Measurements from ENCODE around the gene TFCP2.
"Not testable (repeated sequence)": the region's sequence is repeated elsewhere in the genome, so short reads cannot be mapped to it uniquely, and the experiment has no call there.

Gene TFCP2, protein sequence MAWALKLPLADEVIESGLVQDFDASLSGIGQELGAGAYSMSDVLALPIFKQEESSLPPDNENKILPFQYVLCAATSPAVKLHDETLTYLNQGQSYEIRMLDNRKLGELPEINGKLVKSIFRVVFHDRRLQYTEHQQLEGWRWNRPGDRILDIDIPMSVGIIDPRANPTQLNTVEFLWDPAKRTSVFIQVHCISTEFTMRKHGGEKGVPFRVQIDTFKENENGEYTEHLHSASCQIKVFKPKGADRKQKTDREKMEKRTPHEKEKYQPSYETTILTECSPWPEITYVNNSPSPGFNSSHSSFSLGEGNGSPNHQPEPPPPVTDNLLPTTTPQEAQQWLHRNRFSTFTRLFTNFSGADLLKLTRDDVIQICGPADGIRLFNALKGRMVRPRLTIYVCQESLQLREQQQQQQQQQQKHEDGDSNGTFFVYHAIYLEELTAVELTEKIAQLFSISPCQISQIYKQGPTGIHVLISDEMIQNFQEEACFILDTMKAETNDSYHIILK

GRCh38 chr12:51172515-51173431 lies at the start of gene TFCP2:
TFCP2 (minus strand) TSS chr12:51173135; CDS start chr12:51172422, 713 bp downstream.
- DNase-seq: peak; percentile 94

DNA sequence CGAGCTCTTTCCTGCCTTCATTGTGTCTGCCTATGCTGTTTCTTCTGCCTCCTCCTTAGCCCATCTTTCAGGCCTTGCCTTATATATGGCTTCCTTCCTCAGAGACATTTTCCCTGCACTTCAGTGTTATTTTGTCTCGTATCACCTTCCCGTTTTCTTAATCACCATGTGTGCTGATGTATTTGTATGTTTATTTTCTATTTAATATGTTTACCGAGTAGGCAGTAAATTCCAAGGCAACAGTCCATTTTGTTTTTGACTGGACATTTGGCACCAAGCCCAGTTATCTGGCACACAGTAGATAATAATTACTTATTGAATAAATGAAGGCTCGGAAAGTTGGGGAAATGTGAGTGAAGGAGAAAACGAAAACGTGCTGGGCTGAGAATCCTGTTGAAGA lies 49.5 kb upstream of the TFCP2 start:
- no peak for DNase-seq

GRCh38 chr12:51219857-51220256 lies 46.9 kb upstream of the TFCP2 start:
- not testable (repeated sequence) for DNase-seq

DNA sequence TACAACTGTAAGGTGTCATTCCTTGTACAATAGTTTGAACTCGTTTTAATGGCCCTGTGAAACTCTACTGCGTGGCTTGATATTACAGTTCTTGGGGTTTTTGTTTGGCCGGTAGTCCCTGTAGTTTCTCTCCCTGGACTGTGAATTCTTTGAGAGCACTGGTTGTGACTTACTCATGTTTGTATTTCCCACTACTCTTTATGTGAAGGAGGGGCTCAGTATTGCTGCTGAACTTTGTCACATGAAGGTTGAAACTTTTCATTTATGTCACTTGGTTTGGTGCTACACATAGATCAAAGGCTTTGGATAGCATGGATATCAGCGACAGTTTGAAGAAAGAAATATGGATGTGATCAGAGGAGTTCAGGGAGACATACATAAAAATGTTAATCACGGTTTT lies 46.4 kb upstream of the TFCP2 start:
- no peak for DNase-seq

DNA sequence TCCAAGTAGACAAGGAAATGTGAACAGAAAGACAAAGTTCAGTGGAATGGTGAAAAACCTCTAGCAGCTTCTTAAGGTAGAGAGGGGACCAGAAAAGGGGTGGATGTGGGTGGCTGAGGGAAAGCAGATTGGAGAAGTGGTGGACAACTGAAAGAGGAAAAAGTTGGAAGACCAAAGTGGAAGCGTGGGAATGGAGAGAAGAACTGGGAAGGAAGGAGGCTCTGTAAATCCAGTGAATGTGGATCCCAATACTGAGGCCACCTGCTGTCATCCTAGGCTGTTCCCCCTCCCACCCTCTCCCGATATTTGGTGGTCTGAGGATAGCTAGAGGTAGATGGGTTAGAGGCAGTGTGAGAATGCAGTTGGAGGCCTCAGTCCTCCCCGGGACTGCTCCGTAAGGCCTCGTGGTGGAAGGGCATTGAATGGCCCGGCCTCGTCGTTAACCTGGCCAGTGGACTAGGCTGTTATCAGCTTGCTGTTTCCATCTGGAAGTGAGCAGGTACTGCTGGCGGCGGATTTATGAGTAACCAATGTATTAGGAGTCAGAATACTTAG lies 45.7 kb upstream of the TFCP2 start:
- DNase-seq: no peak

- peak; percentile 84 for DNase-seq
Measured at GRCh38 chr12:51217968-51218606, 45.2 kb upstream of the TFCP2 start, which contains the start of gene POU6F1. POU6F1 (minus strand) TSS chr12:51218062; CDS start chr12:51206836, 11,226 bp downstream.

- peak; percentile 68 for DNase-seq
Measured at GRCh38 chr12:51217133-51217967, 44.4 kb upstream of the TFCP2 start.

DNA sequence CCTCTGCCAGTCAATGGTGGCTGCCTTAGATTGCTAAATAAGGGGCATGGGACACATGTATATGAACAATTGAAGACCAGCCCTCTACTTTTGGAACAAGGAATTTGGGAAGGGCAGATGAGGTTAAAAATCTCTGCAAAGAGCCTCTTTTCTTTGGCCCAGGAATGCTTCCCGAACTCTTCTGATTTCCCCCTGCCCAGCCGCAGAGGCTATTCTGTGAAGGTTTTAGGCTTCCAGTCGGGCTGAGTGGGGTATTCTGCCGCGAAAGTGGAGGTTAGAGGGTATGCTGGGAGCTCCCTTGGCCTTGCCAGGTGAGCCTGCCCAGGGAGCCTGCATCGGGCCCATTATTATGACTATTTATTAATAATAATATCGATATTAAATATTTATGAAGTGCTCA lies 43.7 kb upstream of the TFCP2 start:
- no peak for DNase-seq

DNA sequence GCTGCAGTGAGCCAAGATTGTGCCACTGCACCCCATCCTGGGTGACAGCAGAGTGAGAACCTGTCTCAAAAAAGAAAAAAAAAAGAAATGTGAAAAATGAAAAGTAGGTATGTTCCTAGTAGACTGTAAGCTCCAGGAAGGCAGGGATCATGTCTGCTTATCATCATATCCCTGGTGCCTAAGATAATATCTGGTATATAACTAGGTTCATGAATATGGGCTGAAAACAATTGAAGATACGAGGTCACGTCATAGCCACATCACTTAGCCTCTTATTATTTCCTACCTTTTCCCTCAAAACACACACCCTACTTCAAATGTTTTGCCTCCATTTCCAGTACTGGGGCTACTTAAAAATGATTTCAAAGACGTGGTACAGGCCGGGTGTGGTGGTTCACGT lies 42.0 kb upstream of the TFCP2 start:
- DNase-seq: no peak

DNA sequence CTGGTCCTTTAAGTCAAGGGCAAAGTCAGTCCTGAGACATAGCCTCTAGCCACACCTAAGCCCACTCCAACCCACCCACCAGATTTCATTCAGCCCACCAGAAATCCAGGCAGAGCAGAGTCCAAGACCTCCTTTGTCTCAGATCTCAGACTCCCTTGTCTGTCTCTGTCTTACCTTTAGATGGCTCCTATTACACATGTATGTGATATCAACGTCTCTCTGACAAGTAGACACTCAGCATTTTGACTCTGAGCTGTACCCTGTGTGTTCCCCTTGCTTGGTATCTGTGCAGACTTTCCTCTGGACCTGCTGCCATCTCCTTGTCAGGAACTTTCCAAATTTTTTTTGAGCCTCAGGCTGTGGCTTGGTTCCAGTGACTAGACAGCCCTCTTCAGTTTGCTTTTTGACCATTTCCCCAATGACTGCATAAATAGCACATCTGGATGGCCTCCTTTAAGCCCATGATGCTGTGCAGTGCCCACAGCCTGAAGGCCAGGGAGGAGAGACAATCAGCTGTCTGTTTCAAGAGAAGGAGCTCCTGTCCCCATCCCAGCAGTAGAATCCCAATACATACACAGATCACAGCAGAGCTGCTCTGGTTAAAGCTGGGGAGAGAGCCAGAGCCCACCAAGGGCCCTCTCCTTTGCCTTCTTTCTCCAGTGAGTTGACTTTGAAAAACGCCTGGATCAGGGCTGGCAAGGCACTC lies 37.9 kb upstream of the TFCP2 start:
- no peak for DNase-seq

DNA sequence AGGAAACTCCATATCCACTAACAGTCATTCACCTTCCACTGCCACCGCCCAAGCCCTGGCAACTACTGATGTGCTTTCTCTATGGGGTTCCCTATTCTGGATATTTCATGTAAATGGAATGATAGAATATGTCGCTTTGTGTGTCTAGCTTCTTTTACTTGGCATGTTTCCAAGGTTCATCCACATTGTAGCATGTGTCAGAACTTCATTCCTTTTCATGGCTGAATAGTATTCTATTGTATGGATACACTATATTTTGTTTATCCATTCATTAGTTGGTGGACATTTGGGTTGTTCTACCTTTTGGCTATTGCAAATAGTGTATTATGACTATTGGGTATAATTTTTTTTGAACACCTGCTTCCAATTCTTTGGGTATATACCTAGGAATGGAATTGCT lies 36.3 kb upstream of the TFCP2 start:
- DNase-seq: no peak

DNA sequence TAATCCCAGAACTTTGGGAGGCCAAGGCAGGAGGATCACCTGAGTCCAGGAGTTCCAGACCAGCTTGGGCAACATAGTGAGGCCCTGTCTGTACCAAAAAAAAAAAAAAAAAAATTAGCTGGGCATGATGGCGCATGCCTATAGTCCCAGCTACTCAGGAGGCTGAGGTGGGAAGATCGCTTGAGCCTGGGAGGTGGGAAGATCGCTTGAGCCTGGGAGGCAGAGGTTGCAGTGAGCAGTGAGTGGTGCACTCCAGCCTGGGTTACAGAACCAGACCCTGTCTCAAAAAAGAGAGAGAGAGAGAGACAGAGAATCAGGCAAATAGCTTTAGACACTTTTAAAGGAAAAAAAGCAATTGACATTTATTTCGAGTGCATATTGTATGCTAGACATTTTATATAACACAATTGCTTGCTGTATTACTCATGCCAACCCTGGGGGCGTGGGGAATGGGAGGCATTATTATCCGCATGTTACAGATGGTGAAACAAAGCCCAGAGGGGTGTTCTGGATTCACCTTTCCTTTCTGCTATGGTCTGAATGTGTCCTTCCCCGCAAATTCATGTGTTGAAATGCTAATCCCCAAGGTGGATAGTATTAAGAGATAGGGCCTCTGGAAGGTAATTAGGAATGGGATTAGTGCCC lies 35.2 kb upstream of the TFCP2 start:
- DNase-seq: no peak

- no peak for DNase-seq
Measured at GRCh38 chr12:51205350-51205749, 32.4 kb upstream of the TFCP2 start.

DNA sequence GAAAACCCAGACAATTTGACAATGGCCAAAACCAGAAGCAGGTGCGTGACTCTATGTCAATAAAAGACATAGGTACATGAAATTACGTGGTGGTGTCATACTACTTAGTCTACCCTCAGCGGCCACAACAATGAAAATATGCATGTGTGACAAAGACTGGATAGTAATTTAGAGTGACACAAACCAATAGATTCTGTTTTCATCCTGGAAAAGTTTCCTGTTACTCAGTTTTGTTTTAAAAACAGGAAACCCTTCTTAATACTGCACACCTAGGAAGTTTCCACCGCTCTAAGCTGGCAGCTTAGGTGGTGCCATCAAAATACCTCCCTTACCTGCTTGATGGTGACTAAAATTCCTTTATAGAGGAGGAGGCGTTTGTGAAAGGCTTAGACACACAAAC lies 29.8 kb upstream of the TFCP2 start:
- DNase-seq: no peak

DNA sequence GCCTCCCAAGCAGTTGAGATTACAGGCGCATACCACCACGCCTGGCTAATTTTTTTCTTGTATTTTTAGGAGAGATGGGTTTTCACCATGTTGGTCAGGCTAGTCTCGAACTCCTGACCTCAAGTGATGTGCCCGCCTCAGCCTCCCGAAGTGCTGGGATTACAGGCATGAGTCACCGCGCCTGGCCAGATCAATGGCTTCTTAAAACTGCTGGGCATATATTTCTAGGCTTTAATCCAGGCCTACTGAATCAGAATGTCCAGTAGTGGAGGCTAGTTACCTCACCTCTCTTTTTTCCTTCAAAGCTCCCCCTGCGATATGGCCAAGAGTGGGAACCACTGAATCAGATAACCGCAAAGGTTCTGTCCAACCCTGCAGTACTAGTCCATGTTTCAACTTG lies 27.9 kb upstream of the TFCP2 start:
- DNase-seq: no peak

DNA sequence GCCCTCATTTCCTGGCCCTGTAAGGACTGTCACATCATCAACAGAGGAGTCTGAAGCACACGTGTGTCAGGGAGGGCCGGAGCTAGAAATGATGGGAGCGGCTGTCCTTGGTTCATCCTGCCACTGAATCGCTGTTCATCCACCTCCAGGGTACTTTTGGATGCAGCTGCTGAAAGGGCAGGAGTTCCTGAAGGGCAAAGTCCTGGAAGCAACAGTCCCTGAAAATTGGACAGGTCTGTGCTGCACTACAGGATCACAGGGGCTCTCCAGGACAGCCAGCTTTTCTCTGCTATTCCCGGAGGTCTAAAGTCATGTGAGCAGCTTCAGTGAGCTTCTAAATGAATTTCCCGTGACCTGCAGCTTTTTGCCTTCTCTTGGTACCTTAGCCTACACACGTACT lies 27.2 kb upstream of the TFCP2 start:
- DNase-seq: no peak

DNA sequence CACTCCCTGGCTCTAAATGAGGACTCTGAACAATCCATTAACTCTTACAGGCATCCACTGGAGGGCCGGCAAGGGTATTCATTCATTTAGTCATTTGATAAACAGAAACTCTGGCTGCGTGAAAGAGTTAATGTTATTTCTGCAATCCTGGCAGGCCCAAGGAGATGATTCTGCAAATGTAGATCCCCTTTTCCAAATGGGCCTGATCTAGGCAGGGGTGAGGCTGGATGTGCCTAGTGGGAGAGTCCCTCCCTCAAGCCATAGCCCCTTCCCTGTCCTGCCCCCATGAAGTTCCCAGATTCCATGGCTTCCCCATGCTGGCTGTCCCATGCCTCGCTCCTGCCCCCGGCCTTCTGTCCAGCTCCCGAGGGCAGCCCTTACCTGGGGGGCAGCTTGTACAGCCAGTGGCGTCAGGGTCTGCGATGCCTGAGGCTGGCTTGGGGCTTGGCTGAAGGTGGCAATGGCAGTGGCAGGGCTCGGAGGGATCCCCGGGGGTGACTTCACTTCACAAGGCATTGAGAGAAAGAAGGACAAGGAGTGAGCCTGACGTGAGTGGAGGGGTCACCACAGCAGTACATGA lies 26.5 kb upstream of the TFCP2 start:
- no peak for DNase-seq

DNA sequence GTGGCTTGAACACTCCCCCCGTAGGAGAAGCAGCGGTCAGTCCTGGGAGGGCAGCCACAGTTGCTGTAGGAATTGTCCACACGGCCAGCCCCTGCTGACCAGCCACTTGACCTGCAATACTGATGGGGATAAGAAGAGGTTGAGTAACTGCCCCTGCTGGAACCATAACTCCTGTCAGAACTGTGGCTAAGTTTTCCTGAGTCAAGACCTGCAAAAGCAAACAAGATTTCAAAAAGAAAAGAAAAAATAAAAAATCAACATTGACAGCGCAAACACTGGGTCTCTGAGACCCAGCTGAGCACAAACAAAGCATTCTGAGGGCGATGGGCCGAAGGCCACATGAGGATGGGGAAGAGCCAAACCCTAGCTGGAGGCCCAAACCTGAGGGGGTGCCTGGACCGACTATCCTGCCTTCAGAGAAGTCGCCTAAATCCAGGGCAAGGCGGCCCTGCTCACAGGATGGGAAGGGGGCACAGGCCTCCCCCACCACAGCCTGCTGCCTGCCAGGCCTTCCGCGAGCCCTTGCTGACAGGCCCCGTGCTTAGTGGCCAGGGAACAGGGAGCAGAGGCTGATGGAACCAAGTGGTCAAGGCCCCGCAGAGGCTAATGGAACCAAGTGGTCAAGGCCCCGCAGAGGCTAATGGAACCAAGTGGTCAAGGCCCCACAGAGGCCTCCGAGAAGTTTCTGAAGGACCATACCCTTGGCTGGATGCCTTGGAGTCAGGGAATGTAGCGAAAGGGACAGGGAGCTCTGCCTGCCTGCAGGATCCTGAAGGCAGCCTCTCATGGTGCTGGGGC lies 25.8 kb upstream of the TFCP2 start:
- no peak for DNase-seq

Measured in CD4-positive, alpha-beta T cell treated with Interleukin-12 subunit alpha and Interleukin-12 subunit beta, for 1 hour (primary cell).